Superior temporal gyrus (tissue), 1 donor: ENCODE data around the gene TBXA2R.
A peak's percentile ranks its signal among the peaks of the same experiment; 100 is the strongest.

Experiments
- DNase-seq: peaks from one replicate; pipeline ENCODE4 v3.0.0-alpha.2; 2016; ENCODE audit errors: extremely low spot score

TBXA2R gene

GRCh38 chr19:3577723-3578344, 28.8 kb downstream of the TBXA2R start:
- DNase-seq, result no peak

- DNase-seq, result peak; percentile 57
Observed at GRCh38 chr19:3576696-3577443, 29.8 kb downstream of the TBXA2R start.

GRCh38 chr19:3575949-3576673, 30.6 kb downstream of the TBXA2R start:
- no peak for DNase-seq

- DNase-seq, result no peak
Observed at GRCh38 chr19:3575260-3575741, 31.4 kb downstream of the TBXA2R start.

- DNase-seq, result peak; percentile 38
Observed at GRCh38 chr19:3573858-3574637, 32.6 kb downstream of the TBXA2R start.

- DNase-seq, result no peak
Observed at GRCh38 chr19:3573162-3573857, 33.4 kb downstream of the TBXA2R start.

- no peak for DNase-seq
Observed at GRCh38 chr19:3572855-3573161, 33.9 kb downstream of the TBXA2R start, which contains the start of gene HMG20B. Gene HMG20B, plus strand, starts transcription at chr19:3572944. Its CDS starts 366 bp downstream, at chr19:3573310.

GRCh38 chr19:3572132-3572854, 34.4 kb downstream of the TBXA2R start:
- peak; percentile 99 for DNase-seq

GRCh38 chr19:3570606-3571011, 36.1 kb downstream of the TBXA2R start:
- DNase-seq, result peak; percentile 89

- peak; percentile 9 for DNase-seq
Observed at GRCh38 chr19:3570042-3570441, 36.6 kb downstream of the TBXA2R start.

GRCh38 chr19:3565139-3565538, 41.5 kb downstream of the TBXA2R start:
- DNase-seq, result no peak

GRCh38 chr19:3563709-3564524, 42.8 kb downstream of the TBXA2R start:
- no peak for DNase-seq

- peak; percentile 96 for DNase-seq
Observed at GRCh38 chr19:3557461-3558248, 49.0 kb downstream of the TBXA2R start, which contains the start of gene MFSD12. Gene MFSD12, minus strand, starts transcription at chr19:3557586. Its CDS starts 183 bp downstream, at chr19:3557403.

GRCh38 chr19:3556978-3557460, 49.7 kb downstream of the TBXA2R start:
- DNase-seq, result no peak

GRCh38 chr19:3556423-3556977, 50.2 kb downstream of the TBXA2R start:
- DNase-seq, result no peak

- no peak for DNase-seq
Observed at GRCh38 chr19:3555653-3556422, 50.8 kb downstream of the TBXA2R start.
